Tibial nerve (tissue), 4 donors: ENCODE measurements around the gene BPIFB6.

Source experiments
- CTCF ChIP-seq, 5 experiments: fragments of 200-600 bp in 3 of 5; fragments of 450-650 bp in 2 of 5; sonication (generic) in 3 of 5; IDR thresholded peaks; one replicate each; pipeline ENCODE4 v1.5.1; 2016 to 2019; ENCODE audit warnings: antibody characterized with exemption in 5 of 5, mild to moderate bottlenecking in 3 of 5, moderate library complexity in 2 of 5
- EP300 ChIP-seq, 2 donors: sonication (generic); formaldehyde crosslinking; IDR thresholded peaks; one replicate each; pipeline ENCODE4 v1.6.1; 2017; ENCODE audit warnings: antibody characterized with exemption in 2 of 2, mild to moderate bottlenecking in 1 of 2
- POLR2A ChIP-seq, 2 donors: fragments of 450-650 bp; IDR thresholded peaks; one replicate each; pipeline ENCODE4 v1.6.1; 2017; ENCODE audit warnings: antibody characterized with exemption in 2 of 2, mild to moderate bottlenecking in 2 of 2, moderate library complexity in 2 of 2

- no peak for TF ChIP-seq EP300 (IDR thresholded peaks at IDR 0.05)
- no peak for TF ChIP-seq CTCF (IDR thresholded peaks at IDR 0.05)
- TF ChIP-seq POLR2A (IDR thresholded peaks at IDR 0.05): no peak
Measured at GRCh38 chr20:33070111-33071053, 38.9 kb downstream of the BPIFB6 start.
